ENCODE measurements around the gene UBE2D4.

Gene UBE2D4

GRCh38 chr7:43925984-43926797 is at the start of gene UBE2D4:
UBE2D4 (plus strand) TSS chr7:43926436; CDS start chr7:43926533, 97 bp downstream.
- peak within 1 kb of the TSS; percentile 80 for H3K27ac ChIP-seq (ENCODE audit: low read depth, low read length)
- peak within 1 kb of the TSS; percentile 43 to 94 for H3K4me3 ChIP-seq (ENCODE audit: low read depth in 1 of 2, low read length in 2 of 2)
- H3K36me3 ChIP-seq (ENCODE audit: insufficient read depth, low read length) = no peaks in the 10 kb centered on the region
- H3K9ac ChIP-seq (ENCODE audit: low read length) = peak within 1 kb of the TSS; percentile 47
- no peaks in the 10 kb centered on the region for H3K27me3 ChIP-seq (ENCODE audit: control insufficient read depth in 1 of 2, insufficient read depth in 2 of 2, low read length in 2 of 2)
- no peaks in the 10 kb centered on the region for H3K9me3 ChIP-seq (ENCODE audit: low read length)
- H3K4me1 ChIP-seq (ENCODE audit: insufficient read depth, low read length) = peaks cover 8% of the 10 kb centered on the region

- Histone ChIP-seq H3K9ac (ENCODE audit: low read length) (no peak overlapping the region), H3K9me3 (ENCODE audit: low read length) (no peaks in the 10 kb centered on the region), H3K36me3 (ENCODE audit: insufficient read depth, low read length) (peaks cover 53% of the 10 kb centered on the region), H3K27ac (ENCODE audit: low read depth, low read length) (no peak overlapping the region), H3K4me1 (ENCODE audit: insufficient read depth, low read length) (peaks cover 12% of the 10 kb centered on the region), H3K4me3 (ENCODE audit: low read depth in 1 of 2, low read length in 2 of 2) (no peak overlapping the region), H3K27me3 (ENCODE audit: control insufficient read depth in 1 of 2, insufficient read depth in 2 of 2, low read length in 2 of 2) (no peaks in the 10 kb centered on the region)
Measured at GRCh38 chr7:43876976-43877745, 49.1 kb upstream of the UBE2D4 start.

- no peak overlapping the region for H3K9ac ChIP-seq (ENCODE audit: low read length)
- H3K4me3 ChIP-seq (ENCODE audit: low read depth in 1 of 2, low read length in 2 of 2) = no peak overlapping the region
- peaks cover 53% of the 10 kb centered on the region for H3K36me3 ChIP-seq (ENCODE audit: insufficient read depth, low read length)
- H3K27me3 ChIP-seq (ENCODE audit: control insufficient read depth in 1 of 2, insufficient read depth in 2 of 2, low read length in 2 of 2) = no peaks in the 10 kb centered on the region
- H3K9me3 ChIP-seq (ENCODE audit: low read length) = no peaks in the 10 kb centered on the region
- no peak overlapping the region for H3K27ac ChIP-seq (ENCODE audit: low read depth, low read length)
- H3K4me1 ChIP-seq (ENCODE audit: insufficient read depth, low read length) = peaks cover 2% of the 10 kb centered on the region
Measured at GRCh38 chr7:43877968-43878864, 48.0 kb upstream of the UBE2D4 start.

- H3K9me3 ChIP-seq (ENCODE audit: low read length) = no peaks in the 10 kb centered on the region
- H3K27ac ChIP-seq (ENCODE audit: low read depth, low read length) = no peak overlapping the region
- peaks cover 56% of the 10 kb centered on the region for H3K36me3 ChIP-seq (ENCODE audit: insufficient read depth, low read length)
- no peak overlapping the region for H3K9ac ChIP-seq (ENCODE audit: low read length)
- no peaks in the 10 kb centered on the region for H3K27me3 ChIP-seq (ENCODE audit: control insufficient read depth in 1 of 2, insufficient read depth in 2 of 2, low read length in 2 of 2)
- H3K4me1 ChIP-seq (ENCODE audit: insufficient read depth, low read length) = no peaks in the 10 kb centered on the region
- H3K4me3 ChIP-seq (ENCODE audit: low read depth in 1 of 2, low read length in 2 of 2) = no peak overlapping the region
Measured at GRCh38 chr7:43878867-43879266, 47.4 kb upstream of the UBE2D4 start.

- H3K4me3 ChIP-seq (ENCODE audit: low read depth in 1 of 2, low read length in 2 of 2) = no peak overlapping the region
- no peak overlapping the region for H3K27ac ChIP-seq (ENCODE audit: low read depth, low read length)
- no peaks in the 10 kb centered on the region for H3K27me3 ChIP-seq (ENCODE audit: control insufficient read depth in 1 of 2, insufficient read depth in 2 of 2, low read length in 2 of 2)
- no peaks in the 10 kb centered on the region for H3K4me1 ChIP-seq (ENCODE audit: insufficient read depth, low read length)
- H3K9me3 ChIP-seq (ENCODE audit: low read length) = no peaks in the 10 kb centered on the region
- peaks cover 62% of the 10 kb centered on the region for H3K36me3 ChIP-seq (ENCODE audit: insufficient read depth, low read length)
- no peak overlapping the region for H3K9ac ChIP-seq (ENCODE audit: low read length)
Measured at GRCh38 chr7:43879477-43879876, 46.8 kb upstream of the UBE2D4 start.

GRCh38 chr7:43880596-43880995 is 45.6 kb upstream of the UBE2D4 start:
- H3K4me1 ChIP-seq (ENCODE audit: insufficient read depth, low read length) = no peaks in the 10 kb centered on the region
- no peaks in the 10 kb centered on the region for H3K9me3 ChIP-seq (ENCODE audit: low read length)
- H3K4me3 ChIP-seq (ENCODE audit: low read depth in 1 of 2, low read length in 2 of 2) = no peak overlapping the region
- no peak overlapping the region for H3K9ac ChIP-seq (ENCODE audit: low read length)
- no peak overlapping the region for H3K27ac ChIP-seq (ENCODE audit: low read depth, low read length)
- H3K36me3 ChIP-seq (ENCODE audit: insufficient read depth, low read length) = peaks cover 71% of the 10 kb centered on the region
- H3K27me3 ChIP-seq (ENCODE audit: control insufficient read depth in 1 of 2, insufficient read depth in 2 of 2, low read length in 2 of 2) = no peaks in the 10 kb centered on the region

- no peaks in the 10 kb centered on the region for H3K4me1 ChIP-seq (ENCODE audit: insufficient read depth, low read length)
- H3K9ac ChIP-seq (ENCODE audit: low read length) = no peak overlapping the region
- no peaks in the 10 kb centered on the region for H3K9me3 ChIP-seq (ENCODE audit: low read length)
- no peak overlapping the region for H3K4me3 ChIP-seq (ENCODE audit: low read depth in 1 of 2, low read length in 2 of 2)
- no peaks in the 10 kb centered on the region for H3K27me3 ChIP-seq (ENCODE audit: control insufficient read depth in 1 of 2, insufficient read depth in 2 of 2, low read length in 2 of 2)
- peaks cover 42% of the 10 kb centered on the region for H3K36me3 ChIP-seq (ENCODE audit: insufficient read depth, low read length)
- H3K27ac ChIP-seq (ENCODE audit: low read depth, low read length) = no peak overlapping the region
Measured at GRCh38 chr7:43884209-43884608, 42.0 kb upstream of the UBE2D4 start.

GRCh38 chr7:43884617-43885016 is 41.6 kb upstream of the UBE2D4 start:
- Histone ChIP-seq H3K4me3 (ENCODE audit: low read depth in 1 of 2, low read length in 2 of 2) (no peak overlapping the region), H3K36me3 (ENCODE audit: insufficient read depth, low read length) (peaks cover 42% of the 10 kb centered on the region), H3K9ac (ENCODE audit: low read length) (no peak overlapping the region), H3K4me1 (ENCODE audit: insufficient read depth, low read length) (no peaks in the 10 kb centered on the region), H3K27ac (ENCODE audit: low read depth, low read length) (no peak overlapping the region), H3K9me3 (ENCODE audit: low read length) (no peaks in the 10 kb centered on the region), H3K27me3 (ENCODE audit: control insufficient read depth in 1 of 2, insufficient read depth in 2 of 2, low read length in 2 of 2) (no peaks in the 10 kb centered on the region)

- no peaks in the 10 kb centered on the region for H3K27me3 ChIP-seq (ENCODE audit: control insufficient read depth in 1 of 2, insufficient read depth in 2 of 2, low read length in 2 of 2)
- no peak overlapping the region for H3K4me3 ChIP-seq (ENCODE audit: low read depth in 1 of 2, low read length in 2 of 2)
- no peaks in the 10 kb centered on the region for H3K4me1 ChIP-seq (ENCODE audit: insufficient read depth, low read length)
- peaks cover 16% of the 10 kb centered on the region for H3K36me3 ChIP-seq (ENCODE audit: insufficient read depth, low read length)
- H3K27ac ChIP-seq (ENCODE audit: low read depth, low read length) = no peak overlapping the region
- no peak overlapping the region for H3K9ac ChIP-seq (ENCODE audit: low read length)
- H3K9me3 ChIP-seq (ENCODE audit: low read length) = no peaks in the 10 kb centered on the region
Measured at GRCh38 chr7:43888993-43889945, 37.0 kb upstream of the UBE2D4 start.

GRCh38 chr7:43890468-43890867 is 35.8 kb upstream of the UBE2D4 start:
- Histone ChIP-seq H3K4me1 (ENCODE audit: insufficient read depth, low read length) (no peaks in the 10 kb centered on the region), H3K9ac (ENCODE audit: low read length) (no peak overlapping the region), H3K4me3 (ENCODE audit: low read depth in 1 of 2, low read length in 2 of 2) (no peak overlapping the region), H3K36me3 (ENCODE audit: insufficient read depth, low read length) (peaks cover 7% of the 10 kb centered on the region), H3K9me3 (ENCODE audit: low read length) (no peaks in the 10 kb centered on the region), H3K27me3 (ENCODE audit: control insufficient read depth in 1 of 2, insufficient read depth in 2 of 2, low read length in 2 of 2) (no peaks in the 10 kb centered on the region), H3K27ac (ENCODE audit: low read depth, low read length) (no peak overlapping the region)
